A549 treated with AZD9567 at 1 μM for 4 hours (cell line): ENCODE results near the gene PLEKHD1. TPM values are rescaled to one million over a fixed set of nuclear protein-coding genes. Genes with fewer than 3 reads are reported as not detected.

Source experiments
- total RNA-seq: library from RNA; stranded (reverse); fragments of 200-300 nt; extraction: Qiagen RNA extraction; gene quantifications from 5 replicates; pipeline ENCODE4 v1.2.3, GENCODE V29; 2022; ENCODE audit not compliant: insufficient read depth

Gene PLEKHD1
- 0.02 to 0.06 TPM (median 0.03 TPM) in 4 of 5 replicates, not detected in the other for total RNA-seq

DNA sequence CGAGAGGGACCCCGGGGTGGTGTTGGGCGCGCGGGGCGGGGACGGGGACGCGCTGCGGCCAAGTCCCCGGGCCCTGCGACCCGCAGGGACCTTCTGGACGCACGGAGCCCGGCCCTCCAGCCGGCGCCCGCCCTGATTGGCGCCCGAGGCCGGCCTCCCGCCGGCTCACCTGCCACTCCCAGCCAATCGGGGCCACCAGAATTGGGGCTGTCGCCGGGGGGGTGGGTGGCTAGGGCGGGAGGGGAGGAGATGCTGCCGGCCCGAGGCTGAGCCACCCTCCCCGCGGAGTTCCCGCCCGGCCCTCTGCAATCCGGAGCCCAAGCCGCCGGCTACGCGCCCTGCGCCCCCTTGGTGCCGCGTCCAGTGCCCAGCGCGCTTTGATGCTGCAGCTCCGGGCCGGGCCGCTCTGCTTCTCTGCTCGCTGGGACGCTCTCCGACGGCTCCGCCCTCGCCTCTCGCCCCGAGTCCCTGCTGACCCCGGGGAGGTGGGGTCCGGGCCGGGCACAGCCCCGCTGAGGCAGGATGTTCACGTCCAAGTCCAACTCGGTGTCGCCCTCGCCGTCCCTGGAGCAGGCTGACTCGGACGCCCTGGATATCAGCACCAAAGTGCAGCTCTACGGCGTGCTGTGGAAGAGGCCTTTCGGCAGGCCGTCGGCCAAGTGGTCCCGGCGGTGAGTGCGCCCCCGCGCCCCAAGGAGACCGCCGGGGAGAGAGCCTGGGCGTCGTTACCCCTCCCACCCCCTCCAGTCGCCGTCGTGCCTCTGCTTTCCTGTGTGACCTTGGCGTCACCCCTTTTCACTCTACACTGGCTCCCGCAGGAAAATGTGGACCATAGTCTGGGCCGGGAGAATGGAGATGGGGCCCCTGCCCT is at the start of gene PLEKHD1:
TSS of gene PLEKHD1 (plus strand) at position 285 of the 871 bp plus-strand sequence. CDS start at position 523, 238 bp downstream.

GRCh38 chr14:69574263-69574953 is 89.9 kb downstream of the PLEKHD1 start, which contains the start of gene CCDC177:
Gene CCDC177, minus strand, starts transcription at chr14:69574871. Its CDS starts 1,249 bp downstream, at chr14:69573622.

Other genes starting within 250 kb of the PLEKHD1 start
- gene GALNT16, start 224.6 kb upstream of the PLEKHD1 start, total RNA-seq, result 1.9 to 4.7 TPM (median 2.9 TPM) in 5 replicates
- gene ERH, start 86.4 kb upstream of the PLEKHD1 start, total RNA-seq, result 317 to 361 TPM (median 332 TPM) in 5 replicates
- gene SLC39A9, start 86.0 kb upstream of the PLEKHD1 start, total RNA-seq, result 38.1 to 42.5 TPM (median 39.0 TPM) in 5 replicates
- gene CCDC177, start 90.1 kb downstream of the PLEKHD1 start, total RNA-seq, result 0.01 TPM in 1 of 5 replicates, not detected in the others
- 6.4 to 7.9 TPM (median 7.4 TPM) in 5 replicates for gene SUSD6, start 126.9 kb downstream of the PLEKHD1 start, total RNA-seq